PC-9 (cell line): ENCODE measurements around the gene SCNN1B.

ENCODE experiments used
- CTCF ChIP-seq: fragments of 200-600 bp; sonication (generic); conservative IDR thresholded peaks from 2 replicates; pipeline ENCODE4 v1.6.1; 2017; ENCODE audit warnings: mixed run types, antibody characterized with exemption, mild to moderate bottlenecking, moderate library complexity
- EZH2 ChIP-seq: fragments of 200-600 bp; sonication (generic); IDR thresholded peaks from 2 replicates; pipeline ENCODE4 v1.8.0; 2017; ENCODE audit warnings: antibody characterized with exemption, low read depth

GRCh38 chr16:23310217-23310616 lies 8.1 kb downstream of the SCNN1B start:
- no peak for TF ChIP-seq CTCF
- no peak for TF ChIP-seq EZH2
